Aorta (tissue), 5 donors: ENCODE data around the gene CSNK1G2. TPM values are rescaled to one million over a fixed set of nuclear protein-coding genes. Genes with fewer than 3 reads are reported as not detected.

Experiments used
- ATAC-seq: fragments of 200-7000 bp; cut with Tn5 transposase; one replicate; pipeline ENCODE4 v1.9.1; 2022; ENCODE audit warnings: moderate library complexity; ENCODE audit not compliant: low FRiP score
- DNase-seq, 2 donors: peaks; one replicate each; pipeline ENCODE4 v3.0.0-alpha.2; 2020
- H3K27ac ChIP-seq, 2 donors: one replicate each; pipeline ENCODE4 v1.5.1; 2013; ENCODE audit warnings: low read length in 2 of 2, mild to moderate bottlenecking in 2 of 2, moderate library complexity in 2 of 2, control low read depth in 1 of 2, inconsistent platforms in 1 of 2, low read depth in 1 of 2
- H3K27me3 ChIP-seq, 2 donors: one replicate each; pipeline ENCODE4 v1.6.1; 2013; ENCODE audit warnings: control low read depth in 1 of 2, low read length in 1 of 2, mild to moderate bottlenecking in 1 of 2, moderate library complexity in 1 of 2; ENCODE audit not compliant: insufficient read depth in 2 of 2, control insufficient read depth in 1 of 2
- H3K36me3 ChIP-seq, 2 donors: one replicate each; pipeline ENCODE4 v1.6.1; 2013; ENCODE audit warnings: control low read depth in 1 of 2, low read length in 1 of 2, mild to moderate bottlenecking in 1 of 2; ENCODE audit not compliant: insufficient read depth in 2 of 2, control insufficient read depth in 1 of 2
- H3K4me1 ChIP-seq, 2 donors: one replicate each; pipeline ENCODE4 v1.6.1; 2013; ENCODE audit warnings: low read length in 2 of 2, control low read depth in 1 of 2, mild to moderate bottlenecking in 1 of 2, moderate library complexity in 1 of 2; ENCODE audit not compliant: insufficient read depth in 2 of 2, control insufficient read depth in 1 of 2
- H3K4me3 ChIP-seq, 2 donors: one replicate each; pipeline ENCODE4 v1.5.1; 2013; ENCODE audit warnings: low read length in 2 of 2, control low read depth in 1 of 2, mild to moderate bottlenecking in 1 of 2
- H3K9me3 ChIP-seq: one replicate; pipeline ENCODE4 v1.6.1; 2013; ENCODE audit warnings: mild to moderate bottlenecking, low read length; ENCODE audit not compliant: control insufficient read depth
- WGBS, 2 donors: extraction: QIAGEN DNeasy Blood & Tissue Kit; methylation state at CpG; one replicate each; pipeline ENCODE4 v1.1.7; 2013; 5-methylcytosine and 5-hydroxymethylcytosine counted together
- intact Hi-C, 2 donors: fragments of 100-400 bp; cut with DNase I; formaldehyde crosslinking; loops; one replicate each; pipeline versions ENCODE4 v1.14.2 to v1.15.0; 2022
- polyA plus RNA-seq, 2 donors: library from polyadenylated mRNA; stranded (reverse); fragments of 200-250 nt; gene quantifications; one replicate each; pipeline ENCODE4 v1.2.3, GENCODE V29; 2013
- total RNA-seq, 2 donors: library from RNA; stranded (reverse); fragmentation: NEBNext Ultra II Directional; extraction: Animal tissue kit (Norgen Biotek cat#: 25700); gene quantifications; one replicate each; pipeline ENCODE4 v1.2.1, GENCODE V29; 2021
- donor health status: healthy with polysubstance abuse.
- donor health status: Bipolar disorder and iron deficiency.
- donor health status: DM: no; HTN: no; CAD: no.
- donor health status: DM: no; HTN: no; CAD: no.
- donor health status: DM: yes; HTN: yes; CAD: no.

The CSNK1G2 gene
- total and polyA plus RNA-seq, 4 donors = 41.0 to 59.8 (median 51.4) TPM

DNA sequence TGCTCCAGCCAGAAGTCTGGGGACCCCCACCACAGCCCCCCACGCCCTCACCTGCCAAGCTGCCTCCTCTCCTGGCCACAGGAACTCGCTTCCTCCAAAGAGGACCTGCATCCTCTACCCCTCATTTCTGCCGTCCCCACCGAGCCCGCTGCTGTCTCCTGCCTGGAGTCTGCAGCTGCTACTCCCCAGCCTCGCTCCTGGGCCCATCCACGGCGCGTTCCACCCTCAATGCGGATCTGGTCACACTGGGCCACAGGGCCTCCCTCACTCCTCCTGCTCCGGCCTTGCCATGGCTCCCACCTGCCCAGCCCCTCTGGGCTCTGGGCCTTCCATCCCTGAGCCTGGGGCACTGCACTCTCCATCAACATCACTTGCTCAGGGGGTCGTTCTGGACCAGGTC, 70.2 kb downstream of the CSNK1G2 start:
- no peak for DNase-seq
- intact Hi-C loops = no loop called here
- Histone ChIP-seq H3K4me1 (no peaks in the 10 kb centered on the region), H3K36me3 (no peaks in the 10 kb centered on the region), H3K9me3 (no peaks in the 10 kb centered on the region), H3K27ac (no peak overlapping the region), H3K27me3 (no peaks in the 10 kb centered on the region), H3K4me3 (no peak overlapping the region)
- no peak for ATAC-seq
- WGBS, 2 donors = 91 to 93% methylated on average over 12 of the region's 12 CpGs

DNA sequence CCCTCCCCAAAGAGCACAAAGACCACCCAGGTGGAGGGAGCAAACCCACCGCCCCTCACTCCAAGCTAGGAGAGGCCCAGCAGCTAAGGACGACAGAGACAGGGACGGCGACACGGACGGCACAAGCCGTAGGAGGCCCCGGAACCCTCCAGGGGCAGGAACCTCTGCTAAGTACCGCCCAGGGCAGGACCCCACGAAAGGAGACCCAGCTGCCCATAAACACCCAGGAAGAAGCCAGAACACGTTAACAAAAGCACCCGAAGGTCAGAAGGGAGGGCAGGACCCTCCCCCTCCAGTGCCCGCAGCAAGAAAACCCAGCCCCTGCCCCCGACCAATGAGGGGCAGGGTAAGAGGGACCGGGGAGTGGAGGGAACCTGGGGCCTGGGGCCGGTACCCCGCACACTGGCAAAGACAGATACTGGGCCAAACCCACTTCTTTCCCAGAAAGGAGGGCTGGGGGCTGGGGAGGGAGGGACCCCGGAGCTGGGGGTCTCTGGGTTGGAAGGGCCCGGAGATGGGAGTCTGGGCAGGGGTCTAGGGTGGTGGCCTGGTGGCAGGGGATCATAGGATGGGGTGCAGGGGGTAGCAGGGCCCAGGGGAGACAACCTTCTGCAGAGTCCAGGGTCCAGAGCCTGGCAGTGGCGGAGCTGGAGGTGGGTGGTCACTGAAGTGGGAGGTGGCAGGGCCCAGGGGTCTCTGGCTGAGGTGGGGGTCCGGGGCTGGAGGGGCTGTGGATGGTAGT, 72.1 kb downstream of the CSNK1G2 start:
- 87 to 88% methylated on average over 20 to 21 of the region's 21 CpGs for WGBS, 2 donors
- Histone ChIP-seq H3K4me3 (no peak overlapping the region), H3K4me1 (no peaks in the 10 kb centered on the region), H3K27ac (no peak overlapping the region), H3K9me3 (no peaks in the 10 kb centered on the region), H3K27me3 (no peaks in the 10 kb centered on the region), H3K36me3 (no peaks in the 10 kb centered on the region)
- intact Hi-C loops = no loop called here
- ATAC-seq (no peak), DNase-seq (no peak)

DNA sequence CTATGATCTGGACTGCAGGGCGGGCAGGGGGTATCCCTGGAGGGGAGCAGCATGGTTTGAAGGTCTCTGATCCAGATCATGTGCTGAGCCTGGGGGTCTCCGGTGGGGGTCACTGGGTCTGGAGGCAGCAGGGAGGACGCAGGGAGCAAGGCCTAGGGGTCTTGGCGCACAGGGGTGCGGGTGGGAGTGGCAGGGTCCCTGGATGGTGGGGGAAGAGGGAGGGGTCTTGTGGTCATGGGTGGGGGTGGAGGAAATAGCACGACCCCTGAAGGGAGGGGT, 72.7 kb downstream of the CSNK1G2 start:
- ATAC-seq (no peak), DNase-seq (no peak)
- no peaks in the 10 kb centered on the region for H3K27me3 ChIP-seq
- H3K9me3 ChIP-seq = no peaks in the 10 kb centered on the region
- H3K36me3 ChIP-seq = no peaks in the 10 kb centered on the region
- 85 to 93% methylated on average over 6 of the region's 6 CpGs for WGBS, 2 donors
- H3K27ac ChIP-seq = no peak overlapping the region
- H3K4me1 ChIP-seq = no peaks in the 10 kb centered on the region
- no peak overlapping the region for H3K4me3 ChIP-seq
- intact Hi-C loops = no loop called here

DNA sequence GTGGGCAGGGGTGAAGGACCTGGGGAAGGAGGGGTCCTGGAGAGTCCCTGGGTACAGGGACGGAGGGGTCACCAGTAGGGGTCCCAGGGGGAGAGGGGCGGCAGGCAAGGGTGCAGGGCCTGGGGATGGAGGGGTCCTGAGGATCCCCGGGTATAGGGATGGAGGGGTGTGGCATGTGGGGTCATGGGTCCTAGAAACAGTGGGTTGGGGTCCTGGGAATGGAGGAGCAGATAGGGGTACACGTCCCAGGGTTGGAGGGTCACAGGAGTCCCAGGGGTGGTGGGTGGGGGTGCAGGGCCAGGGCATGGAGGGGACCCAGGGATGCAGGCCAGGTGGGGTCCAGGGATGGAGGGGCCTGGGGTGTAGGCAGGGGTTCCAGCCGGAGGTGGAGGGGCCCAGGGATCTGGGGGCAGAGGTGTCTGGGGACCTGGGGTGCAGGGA, 73.2 kb downstream of the CSNK1G2 start:
- no peak overlapping the region for H3K27ac ChIP-seq
- ATAC-seq = no peak
- no peaks in the 10 kb centered on the region for H3K27me3 ChIP-seq
- intact Hi-C loops = no loop called here
- H3K9me3 ChIP-seq = no peaks in the 10 kb centered on the region
- DNase-seq = no peak
- whole genome bisulfite sequencing, 2 donors = 71 to 82% methylated on average over 5 of the region's 5 CpGs
- H3K4me1 ChIP-seq = no peaks in the 10 kb centered on the region
- no peaks in the 10 kb centered on the region for H3K36me3 ChIP-seq
- H3K4me3 ChIP-seq = no peak overlapping the region

DNA sequence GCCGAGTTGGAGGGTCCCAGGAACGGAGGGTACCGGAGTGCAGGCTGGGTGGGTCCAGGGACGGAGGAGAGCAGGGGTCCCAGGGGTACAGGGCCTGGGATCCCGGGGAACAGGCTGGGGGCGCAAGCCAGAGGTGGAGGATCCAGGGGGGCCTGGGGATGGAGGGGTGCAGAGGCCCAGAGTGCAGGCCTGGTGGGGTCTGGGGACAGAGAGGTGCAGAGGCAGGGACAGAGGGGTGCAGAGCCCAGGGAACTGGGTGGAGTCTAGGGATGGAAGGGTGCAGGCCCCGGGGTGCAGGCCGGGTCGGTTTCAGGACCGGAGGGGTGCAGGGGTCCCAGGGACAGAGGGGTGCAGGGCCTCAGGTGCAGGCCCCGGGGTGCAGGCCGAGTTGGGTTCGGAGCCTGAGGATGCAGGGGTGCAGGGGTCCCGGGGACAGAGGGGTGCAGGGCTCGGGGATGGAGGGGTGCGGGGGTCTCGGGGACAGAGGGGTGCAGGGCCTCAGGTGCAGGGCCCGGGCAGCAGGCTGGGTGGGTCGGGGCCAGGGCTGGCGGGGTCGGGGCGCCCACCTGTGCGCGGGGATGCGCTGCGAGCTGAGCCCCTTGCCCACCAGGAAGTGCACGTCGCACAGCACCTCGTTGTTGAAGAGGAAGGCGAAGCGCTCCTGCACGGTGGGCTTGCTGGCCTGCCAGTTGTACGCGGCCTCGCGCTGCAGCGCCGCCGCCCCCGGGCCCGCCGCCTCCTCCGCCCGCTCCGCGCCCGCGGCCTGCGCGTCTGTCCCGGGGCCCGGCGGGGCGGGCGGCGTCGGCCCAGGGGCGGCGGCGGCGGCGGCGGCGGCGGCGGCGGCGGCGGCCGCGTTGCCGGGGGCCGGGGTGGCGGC, 74.0 kb downstream of the CSNK1G2 start:
- 7 to 22% methylated on average over 20 to 74 of the region's 74 CpGs for WGBS, 2 donors
- Histone ChIP-seq H3K4me1 (no peaks in the 10 kb centered on the region), H3K27me3 (no peaks in the 10 kb centered on the region), H3K27ac (no peak overlapping the region), H3K4me3 (peak overlapping the region; percentile 36 to 53), H3K9me3 (no peaks in the 10 kb centered on the region), H3K36me3 (no peaks in the 10 kb centered on the region)
- ATAC-seq = peak; percentile 31
- intact Hi-C loops = no loop called here
- DNase-seq = no peak

DNA sequence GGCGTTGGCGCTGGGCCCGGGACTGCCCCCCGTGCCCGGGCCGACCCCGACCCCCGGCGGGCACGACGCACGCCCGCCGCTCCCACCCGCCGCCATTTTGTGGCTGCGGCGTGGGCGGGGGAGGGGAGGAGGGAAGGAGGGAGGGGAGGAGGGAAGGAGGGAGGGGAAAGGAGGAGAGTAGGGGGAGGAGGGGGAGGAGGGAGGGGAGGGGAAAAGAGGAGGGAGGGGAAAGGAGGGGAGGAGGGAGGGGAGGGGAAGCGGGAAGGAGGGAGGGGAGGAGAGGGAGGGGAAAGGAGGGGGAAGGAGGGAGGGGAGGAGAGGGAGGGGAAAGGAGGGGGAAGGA, 74.6 kb downstream of the CSNK1G2 start, which contains the start of gene BTBD2:
BTBD2 (minus strand) TSS at position 107 of the 343 bp plus-strand sequence; CDS start at position 96, 11 bp downstream.
- Histone ChIP-seq H3K36me3 (no peaks in the 10 kb centered on the region), H3K4me1 (no peaks in the 10 kb centered on the region), H3K27ac (peak within 1 kb of the TSS in 1 of 2 donors; percentile 15), H3K9me3 (no peaks in the 10 kb centered on the region), H3K4me3 (peak within 1 kb of the TSS; percentile 36 to 53), H3K27me3 (no peaks in the 10 kb centered on the region)
- intact Hi-C loops = no loop called here
- WGBS, 2 donors = 2% methylated on average over 18 to 20 of the region's 20 CpGs
- no peak for ATAC-seq
- no peak for DNase-seq

DNA sequence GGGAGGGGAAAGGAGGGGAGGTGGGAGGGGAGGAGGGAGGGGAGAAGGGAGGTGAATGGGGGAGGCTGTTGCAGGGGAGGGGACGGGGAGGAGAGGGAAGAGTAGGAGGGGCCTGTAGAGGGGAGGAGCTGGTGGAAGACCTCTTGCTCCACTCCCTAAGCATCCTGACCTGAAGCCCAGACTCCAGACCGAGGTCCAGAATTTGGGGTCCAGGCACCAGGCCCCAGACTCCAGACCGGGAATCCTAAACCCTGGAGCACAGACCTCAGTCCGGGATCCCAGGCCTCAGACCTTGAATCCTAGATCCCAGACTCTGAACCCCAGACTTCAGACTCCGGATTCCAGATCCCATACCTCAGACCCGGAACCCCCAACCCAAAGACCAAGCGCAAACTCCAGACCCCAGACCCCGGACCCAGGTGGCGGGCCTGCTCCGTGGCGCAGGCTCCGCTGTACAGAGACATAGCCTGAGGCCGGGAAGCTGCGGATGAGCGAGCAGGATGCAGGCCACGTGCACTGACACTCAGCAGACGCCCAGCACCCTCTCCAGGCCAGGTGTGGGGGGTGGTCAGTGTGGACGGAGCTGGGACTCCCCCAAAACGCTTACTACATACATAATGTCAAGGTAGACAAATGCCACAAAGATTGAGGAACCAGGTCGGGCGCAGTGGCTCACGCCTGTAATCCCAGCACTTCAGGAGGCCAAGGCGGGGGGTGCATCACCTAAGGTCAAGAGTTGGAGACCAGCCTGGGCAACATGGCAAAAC, 75.3 kb downstream of the CSNK1G2 start:
- no peaks in the 10 kb centered on the region for H3K4me1 ChIP-seq
- peak; percentile 89 for ATAC-seq
- intact Hi-C loops = no loop called here
- H3K4me3 ChIP-seq = no peak overlapping the region
- peak; percentile 87 to 88 for DNase-seq
- H3K9me3 ChIP-seq = no peaks in the 10 kb centered on the region
- no peaks in the 10 kb centered on the region for H3K27me3 ChIP-seq
- no peaks in the 10 kb centered on the region for H3K36me3 ChIP-seq
- WGBS, 2 donors = 71 to 74% methylated on average over 23 of the region's 23 CpGs
- peak overlapping the region in 1 of 2 donors; percentile 15 for H3K27ac ChIP-seq

DNA sequence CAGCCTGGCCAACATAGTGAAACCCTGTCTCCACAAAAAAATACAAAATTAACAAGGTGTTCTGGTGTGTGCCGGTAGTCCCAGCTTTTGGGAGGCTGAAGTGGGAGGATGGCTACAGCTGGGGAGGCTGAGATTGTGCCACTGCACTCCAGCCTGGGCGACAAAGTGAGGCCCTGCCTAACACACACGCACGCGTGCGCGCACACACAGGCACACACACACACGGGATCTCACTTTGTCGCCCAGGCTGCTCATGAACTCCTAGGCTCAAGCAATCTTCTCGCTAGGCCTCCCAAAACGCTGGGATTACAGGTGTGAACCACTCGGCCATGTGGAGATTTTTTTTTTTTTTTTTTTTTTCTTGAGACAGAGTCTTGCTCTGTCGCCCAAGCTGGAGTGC, 77.8 kb downstream of the CSNK1G2 start:
- intact Hi-C loops = loop anchor here (1.0 to 2.0 kb wide), 2 partner anchors 50 to 51 kb away; no protein-coding TSS in a partner anchor
- no peak overlapping the region for H3K27ac ChIP-seq
- no peak for DNase-seq
- no peak overlapping the region for H3K4me3 ChIP-seq
- ATAC-seq = no peak
- H3K27me3 ChIP-seq = no peaks in the 10 kb centered on the region
- H3K36me3 ChIP-seq = no peaks in the 10 kb centered on the region
- H3K4me1 ChIP-seq = no peaks in the 10 kb centered on the region
- no peaks in the 10 kb centered on the region for H3K9me3 ChIP-seq
- 90 to 92% methylated on average over 13 of the region's 13 CpGs for WGBS, 2 donors
